K562 (cell line): ENCODE measurements around the gene HS6ST1. TPM values are rescaled to one million over a fixed set of nuclear protein-coding genes. Genes with fewer than 3 reads are reported as not detected.

Source experiments
- ATAC-seq: fragments of 200-7000 bp; cut with Tn5 transposase; 3 replicates; pipeline ENCODE4 v1.9.1; 2020; ENCODE audit warnings: moderate library complexity
- BruUV-seq: library from RNA; stranded (reverse); fragments of 400-500 nt; replicated peaks from 2 replicates; lab custom pipeline; 2021; lab: Mats Ljungman, UMichigan
- CTCF ChIA-PET: fragments of 300-600 bp; formaldehyde crosslinking; extraction: SDS; loops from one replicate; lab custom pipeline; 2021; ENCODE audit warnings: low intra/inter-chr PET ratio; lab: Yijun Ruan, JAX
- POLR2A ChIA-PET: fragments of 300-600, 350-650 bp; sonication (Branson Sonifier 250); formaldehyde crosslinking; extraction: SDS; loops from one replicate; lab custom pipeline; 2021; ENCODE audit warnings: antibody characterized with exemption, inconsistent platforms; lab: Yijun Ruan, JAX
- DNase-seq, 4 experiments: peaks; one replicate each; pipeline versions ENCODE4 v3.0.0 to v3.0.0-alpha.2; 2011 to 2018; ENCODE audit warnings: low spot score in 3 of 4, mixed read lengths in 3 of 4; ENCODE audit errors: extremely low read depth in 1 of 4
- FAIRE-seq: peaks from 2 replicates; lab custom pipeline; 2011; peaks lifted over from hg19 to GRCh38; lab: Jason Lieb, UNC
- H2AFZ ChIP-seq: 2 replicates; pipeline ENCODE4 v1.6.0; 2011; ENCODE audit warnings: low read depth, low read length, control low read depth, inconsistent platforms
- H3K27ac ChIP-seq: fragments of 200-600 bp; 3 replicates; pipeline ENCODE4 v1.8.0; 2011; ENCODE audit warnings: low read depth, mild to moderate bottlenecking, control low read depth, inconsistent platforms, low read length, moderate library complexity, mixed read lengths; ENCODE audit errors: extremely low read depth
- H3K27me3 ChIP-seq, 2 experiments: fragments of 300-600 bp in 1 of 2; 2 replicates in 1 of 2; 3 replicates in 1 of 2; pipeline versions ENCODE4 v1.6.0 to v1.8.0; 2011; ENCODE audit warnings: inconsistent platforms in 2 of 2, low read length in 2 of 2, mild to moderate bottlenecking in 1 of 2, mixed read lengths in 1 of 2, moderate library complexity in 1 of 2; ENCODE audit not compliant: control insufficient read depth in 2 of 2, insufficient read depth in 2 of 2
- H3K36me3 ChIP-seq: fragments of 300-600 bp; 3 replicates; pipeline ENCODE4 v1.8.0; 2011; ENCODE audit warnings: mild to moderate bottlenecking, low read length, inconsistent platforms; ENCODE audit not compliant: control insufficient read depth, insufficient read depth
- H3K4me1 ChIP-seq, 2 experiments: fragments of 200-600 bp in 1 of 2; replicated peaks in 1 of 2; 2 replicates in 1 of 2; 3 replicates in 1 of 2; pipeline versions ENCODE4 v1.5.1 to v1.8.0; 2011; ENCODE audit warnings: inconsistent platforms in 2 of 2, low read length in 2 of 2, mild to moderate bottlenecking in 1 of 2, mixed read lengths in 1 of 2, moderate library complexity in 1 of 2; ENCODE audit not compliant: control insufficient read depth in 2 of 2, insufficient read depth in 2 of 2
- H3K4me2 ChIP-seq: 2 replicates; pipeline ENCODE4 v1.6.1; 2011; ENCODE audit warnings: low read length, control low read depth, inconsistent platforms, mixed read lengths; ENCODE audit not compliant: insufficient read depth
- H3K4me3 ChIP-seq: fragments of 200-600 bp; sonication (generic), shearing (Covaris generic); 2 replicates; pipeline ENCODE4 v1.5.1; 2016; ENCODE audit warnings: control low read depth, inconsistent platforms
- H3K79me2 ChIP-seq: fragments of 200-600 bp; 3 replicates; pipeline ENCODE4 v1.8.0; 2011; ENCODE audit warnings: low read length, inconsistent platforms; ENCODE audit not compliant: control insufficient read depth, insufficient read depth
- H3K9ac ChIP-seq, 2 experiments: 2 replicates each; pipeline versions ENCODE4 v1.6.0 to v1.6.1; 2011; ENCODE audit warnings: low read depth in 2 of 2, low read length in 2 of 2, control low read depth in 1 of 2, inconsistent platforms in 1 of 2, mild to moderate bottlenecking in 1 of 2, mixed read lengths in 1 of 2; ENCODE audit not compliant: insufficient read depth in 1 of 2
- H3K9me1 ChIP-seq: one replicate; pipeline ENCODE4 v1.6.0; 2011; ENCODE audit warnings: inconsistent platforms, mild to moderate bottlenecking, low read length, moderate library complexity; ENCODE audit not compliant: control insufficient read depth, insufficient read depth
- H3K9me3 ChIP-seq: replicated peaks from 2 replicates; pipeline ENCODE4 v1.5.1; 2011; ENCODE audit warnings: low read depth, low read length, inconsistent platforms; ENCODE audit not compliant: control insufficient read depth, insufficient read depth
- H4K20me1 ChIP-seq: replicated peaks from 2 replicates; pipeline ENCODE4 v1.6.1; 2011; ENCODE audit warnings: low read length, inconsistent platforms, mixed read lengths; ENCODE audit not compliant: control insufficient read depth, insufficient read depth
- CHD1 ChIP-seq: fragments of 200-600 bp; sonication (generic); IDR thresholded peaks from one replicate; pipeline ENCODE4 v1.6.1; 2012; ENCODE audit warnings: mild to moderate bottlenecking, moderate library complexity, low read length, inconsistent platforms
- GTF2A2 ChIP-seq: IDR thresholded peaks from 2 replicates; pipeline ENCODE4 v1.6.1; 2016; ENCODE audit warnings: mild to moderate bottlenecking, missing genetic modification characterization, missing compliant biosample characterization
- HMG20A ChIP-seq: fragments of 450-650 bp; formaldehyde crosslinking; conservative IDR thresholded peaks from 2 replicates; pipeline ENCODE4 v1.4.0; 2020; ENCODE audit warnings: mild to moderate bottlenecking, mixed read lengths
- MEF2A ChIP-seq: IDR thresholded peaks from 2 replicates; pipeline ENCODE4 v1.6.1; 2011; ENCODE audit warnings: low read depth, mild to moderate bottlenecking, low read length, moderate library complexity; ENCODE audit not compliant: control insufficient read depth
- ZNF253 ChIP-seq: fragments of 250-450 bp; sonication (Bioruptor Pico); conservative IDR thresholded peaks from 2 replicates; pipeline ENCODE4 v1.6.1; 2021; ENCODE audit warnings: mild to moderate bottlenecking
- WGBS: fragments of 100-300 bp; shearing (Covaris generic); methylation state at CpG from one replicate; pipeline ENCODE4 v1.1.6; 2016; ENCODE audit warnings: low coverage, mixed read lengths; ENCODE audit not compliant: insufficient coverage; ENCODE audit errors: missing lambda C conversion rate; 5-methylcytosine and 5-hydroxymethylcytosine counted together
- in situ Hi-C: fragments of 300-500 bp; cut with MboI; formaldehyde crosslinking; loops from 4 replicates; pipeline ENCODE4 v1.15.0; 2018; ENCODE audit warnings: inconsistent platforms, mixed read lengths
- intact Hi-C: fragments of 100-400 bp; cut with micrococcal nuclease; formaldehyde crosslinking; loops from 2 replicates; pipeline ENCODE4 v1.14.2; 2022
- polyA plus RNA-seq, 8 experiments: library from polyadenylated mRNA; depleted of rRNA in 4 of 8; stranded (reverse) in 5 of 8; unstranded in 3 of 8; fragments of >200 nt; fragmentation: Nextera tagmentation in 2 of 8; fragmentation: Illumina TruSeq in 1 of 8; extraction: Ambion mirVana in 2 of 8; extraction: Trizol in 1 of 8; gene quantifications; 2 replicates each; pipeline versions ENCODE4 v1.2.1 to v1.2.3, GENCODE V29; 2011 to 2014; ENCODE audit warnings: inconsistent platforms in 1 of 8, missing spikeins in 1 of 8
- total RNA-seq, 7 experiments: library from RNA; depleted of rRNA in 6 of 7; stranded (reverse); fragments of >200 nt in 6 of 7; fragmentation: Illumina TruSeq in 2 of 7; extraction: Trizol in 2 of 7; gene quantifications; 2 replicates each; pipeline versions ENCODE4 v1.2.1 to v1.2.3, GENCODE V29; 2011 to 2021; ENCODE audit warnings: low replicate concordance in 1 of 7
- TF ChIP-seq, protein P1 (sequence below): fragments of 250-450 bp; sonication (Bioruptor Pico); IDR thresholded peaks from 2 replicates; pipeline ENCODE4 v1.4.0; 2020
- TF ChIP-seq, protein P2 (sequence below): sonication (generic); formaldehyde crosslinking; IDR thresholded peaks from 2 replicates; pipeline ENCODE4 v1.8.0; 2022; ENCODE audit warnings: missing genetic modification reagents, mild to moderate bottlenecking, borderline replicate concordance
- TF ChIP-seq, protein P3 (sequence below): fragments of 450-650 bp; IDR thresholded peaks from 2 replicates; pipeline ENCODE4 v1.6.1; 2016; ENCODE audit warnings: antibody characterized with exemption

Gene HS6ST1
- total and polyA plus RNA-seq, 9 of the 15 experiments (the other 6 are each of a cell fraction or from before 2014, with no cell fraction given), result 0.06 to 7.4 (median 3.8) TPM

DNA sequence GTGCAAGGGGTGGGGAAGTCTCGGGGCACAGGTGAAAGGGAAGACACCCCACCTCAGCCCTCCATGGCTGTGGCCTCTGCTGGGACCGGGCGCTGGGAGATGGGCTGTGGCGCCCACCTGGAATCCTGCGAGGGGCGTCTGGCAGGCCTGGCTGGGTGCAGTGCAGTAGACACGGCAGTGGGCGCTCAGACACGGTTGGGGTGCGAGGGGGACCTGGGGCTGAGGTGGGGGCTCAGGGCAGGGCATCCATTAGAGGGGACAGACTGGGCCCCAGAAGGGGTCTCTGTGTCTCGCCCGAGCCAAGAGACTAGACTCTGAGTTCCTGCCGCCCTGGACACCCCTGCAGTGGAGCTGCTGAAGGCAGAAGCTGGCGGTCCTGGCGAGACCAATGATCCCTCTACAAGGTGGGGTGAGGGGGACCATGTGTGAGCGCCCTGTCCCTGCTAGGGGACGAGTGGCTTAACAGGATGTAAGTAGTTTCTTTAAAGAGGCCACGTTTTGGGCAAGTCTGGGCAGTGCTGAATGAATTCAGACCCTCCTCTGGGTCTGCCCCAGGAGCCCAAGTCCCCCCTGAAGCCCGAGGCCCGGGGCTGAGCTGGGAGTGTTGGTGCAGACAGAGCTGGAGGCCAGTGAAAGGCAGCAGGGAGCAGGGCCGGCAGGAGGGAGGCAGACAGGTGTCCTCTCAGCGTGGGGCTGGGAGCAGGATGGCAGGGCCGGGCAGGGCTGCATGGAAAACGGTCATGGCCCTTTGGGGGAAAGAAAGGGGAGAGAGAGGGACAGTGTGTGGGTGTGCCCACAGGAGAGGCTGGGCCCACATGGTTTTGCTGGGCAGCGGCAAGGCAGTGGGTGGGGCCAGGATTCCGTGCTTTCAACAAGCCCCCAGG, 57.2 kb downstream of the HS6ST1 start:
- Histone ChIP-seq H3K79me2 (no peaks in the 10 kb centered on the region), H3K4me1 (peaks cover 0 to 16% of the 10 kb centered on the region in 2 experiments; a peak in 2 of 5 replicates), H3K9ac (no peak overlapping the region; a peak in 1 of 4 replicates), H3K27ac (no peak overlapping the region), H3K36me3 (no peaks in the 10 kb centered on the region), H2AFZ (no peak overlapping the region), H3K9me3 (no peaks in the 10 kb centered on the region), H3K4me2 (no peak overlapping the region), H4K20me1 (no peaks in the 10 kb centered on the region), H3K9me1 (no peaks in the 10 kb centered on the region), H3K27me3 (peaks cover 9 to 35% of the 10 kb centered on the region in 2 experiments), H3K4me3 (no peak overlapping the region)
- in situ Hi-C loops (no loop called here), intact Hi-C loops (no loop called here)
- BruUV-seq, result no TSS peak
- 21% methylated on average over 19 of the region's 26 CpGs for WGBS
- no peak for TF ChIP-seq HMG20A
- TF ChIP-seq CHD1, result no peak
- TF ChIP-seq ZNF253 (CRISPR knock-in tag), result no peak
- no peak for TF ChIP-seq GTF2A2 (tag)
- TF ChIP-seq MEF2A, result no peak
- TF ChIP-seq, protein P1, sequence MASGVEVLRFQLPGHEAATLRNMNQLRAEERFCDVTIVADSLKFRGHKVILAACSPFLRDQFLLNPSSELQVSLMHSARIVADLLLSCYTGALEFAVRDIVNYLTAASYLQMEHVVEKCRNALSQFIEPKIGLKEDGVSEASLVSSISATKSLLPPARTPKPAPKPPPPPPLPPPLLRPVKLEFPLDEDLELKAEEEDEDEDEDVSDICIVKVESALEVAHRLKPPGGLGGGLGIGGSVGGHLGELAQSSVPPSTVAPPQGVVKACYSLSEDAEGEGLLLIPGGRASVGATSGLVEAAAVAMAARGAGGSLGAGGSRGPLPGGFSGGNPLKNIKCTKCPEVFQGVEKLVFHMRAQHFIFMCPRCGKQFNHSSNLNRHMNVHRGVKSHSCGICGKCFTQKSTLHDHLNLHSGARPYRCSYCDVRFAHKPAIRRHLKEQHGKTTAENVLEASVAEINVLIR (CRISPR knock-in tag), result no peak
- TF ChIP-seq, protein P2, sequence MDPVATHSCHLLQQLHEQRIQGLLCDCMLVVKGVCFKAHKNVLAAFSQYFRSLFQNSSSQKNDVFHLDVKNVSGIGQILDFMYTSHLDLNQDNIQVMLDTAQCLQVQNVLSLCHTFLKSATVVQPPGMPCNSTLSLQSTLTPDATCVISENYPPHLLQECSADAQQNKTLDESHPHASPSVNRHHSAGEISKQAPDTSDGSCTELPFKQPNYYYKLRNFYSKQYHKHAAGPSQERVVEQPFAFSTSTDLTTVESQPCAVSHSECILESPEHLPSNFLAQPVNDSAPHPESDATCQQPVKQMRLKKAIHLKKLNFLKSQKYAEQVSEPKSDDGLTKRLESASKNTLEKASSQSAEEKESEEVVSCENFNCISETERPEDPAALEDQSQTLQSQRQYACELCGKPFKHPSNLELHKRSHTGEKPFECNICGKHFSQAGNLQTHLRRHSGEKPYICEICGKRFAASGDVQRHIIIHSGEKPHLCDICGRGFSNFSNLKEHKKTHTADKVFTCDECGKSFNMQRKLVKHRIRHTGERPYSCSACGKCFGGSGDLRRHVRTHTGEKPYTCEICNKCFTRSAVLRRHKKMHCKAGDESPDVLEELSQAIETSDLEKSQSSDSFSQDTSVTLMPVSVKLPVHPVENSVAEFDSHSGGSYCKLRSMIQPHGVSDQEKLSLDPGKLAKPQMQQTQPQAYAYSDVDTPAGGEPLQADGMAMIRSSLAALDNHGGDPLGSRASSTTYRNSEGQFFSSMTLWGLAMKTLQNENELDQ (CRISPR knock-in tag), result no peak
- TF ChIP-seq, protein P3, sequence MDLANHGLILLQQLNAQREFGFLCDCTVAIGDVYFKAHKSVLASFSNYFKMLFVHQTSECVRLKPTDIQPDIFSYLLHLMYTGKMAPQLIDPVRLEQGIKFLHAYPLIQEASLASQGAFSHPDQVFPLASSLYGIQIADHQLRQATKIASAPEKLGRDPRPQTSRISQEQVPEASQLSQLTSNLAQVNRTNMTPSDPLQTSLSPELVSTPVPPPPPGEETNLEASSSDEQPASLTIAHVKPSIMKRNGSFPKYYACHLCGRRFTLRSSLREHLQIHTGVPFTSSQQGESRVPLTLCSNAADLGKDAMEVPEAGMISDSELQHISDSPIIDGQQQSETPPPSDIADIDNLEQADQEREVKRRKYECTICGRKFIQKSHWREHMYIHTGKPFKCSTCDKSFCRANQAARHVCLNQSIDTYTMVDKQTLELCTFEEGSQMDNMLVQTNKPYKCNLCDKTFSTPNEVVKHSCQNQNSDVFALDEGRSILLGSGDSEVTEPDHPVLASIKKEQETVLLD, result no peak
- DNase-seq (no peak), FAIRE-seq (no peak), ATAC-seq (0 out of 3 replicates have a peak, but pooled peaks have one; percentile 16)
- POLR2A ChIA-PET, result no interaction called here
- CTCF ChIA-PET, result no interaction called here
